IPS-11a (cell line): ENCODE data around the gene SLC9A9.

Experiments used
- H3K4me3 ChIP-seq: one replicate; pipeline ENCODE4 v1.5.1; 2013; ENCODE audit warnings: low read depth, low read length, control low read depth

The SLC9A9 gene

GRCh38 chr3:143343944-143344343 lies 504.3 kb downstream of the SLC9A9 start:
- H3K4me3 ChIP-seq: no peak overlapping the region

GRCh38 chr3:143343031-143343430 lies 505.2 kb downstream of the SLC9A9 start:
- no peak overlapping the region for H3K4me3 ChIP-seq

GRCh38 chr3:143339451-143339850 lies 508.8 kb downstream of the SLC9A9 start:
- H3K4me3 ChIP-seq: no peak overlapping the region

GRCh38 chr3:143337387-143337786 lies 510.9 kb downstream of the SLC9A9 start:
- H3K4me3 ChIP-seq: no peak overlapping the region

- H3K4me3 ChIP-seq: no peak overlapping the region
Measured at GRCh38 chr3:143334231-143334630, 514.0 kb downstream of the SLC9A9 start.

GRCh38 chr3:143333367-143333766 lies 514.9 kb downstream of the SLC9A9 start:
- H3K4me3 ChIP-seq: no peak overlapping the region

- no peak overlapping the region for H3K4me3 ChIP-seq
Measured at GRCh38 chr3:143332026-143332425, 516.2 kb downstream of the SLC9A9 start.

- H3K4me3 ChIP-seq: no peak overlapping the region
Measured at GRCh38 chr3:143331350-143331749, 516.9 kb downstream of the SLC9A9 start.

- H3K4me3 ChIP-seq: no peak overlapping the region
Measured at GRCh38 chr3:143330296-143330868, 517.9 kb downstream of the SLC9A9 start.

GRCh38 chr3:143329567-143330211 lies 518.6 kb downstream of the SLC9A9 start:
- H3K4me3 ChIP-seq: no peak overlapping the region

GRCh38 chr3:143328451-143328850 lies 519.8 kb downstream of the SLC9A9 start:
- no peak overlapping the region for H3K4me3 ChIP-seq

- no peak overlapping the region for H3K4me3 ChIP-seq
Measured at GRCh38 chr3:143326983-143327778, 521.1 kb downstream of the SLC9A9 start.

- no peak overlapping the region for H3K4me3 ChIP-seq
Measured at GRCh38 chr3:143321058-143321769, 527.1 kb downstream of the SLC9A9 start.

- H3K4me3 ChIP-seq: no peak overlapping the region
Measured at GRCh38 chr3:143315766-143316165, 532.5 kb downstream of the SLC9A9 start.

GRCh38 chr3:143314251-143315093 lies 533.8 kb downstream of the SLC9A9 start:
- no peak overlapping the region for H3K4me3 ChIP-seq

GRCh38 chr3:143313893-143314188 lies 534.4 kb downstream of the SLC9A9 start:
- no peak overlapping the region for H3K4me3 ChIP-seq

GRCh38 chr3:143313025-143313892 lies 535.0 kb downstream of the SLC9A9 start:
- no peak overlapping the region for H3K4me3 ChIP-seq

GRCh38 chr3:143311096-143311495 lies 537.2 kb downstream of the SLC9A9 start:
- no peak overlapping the region for H3K4me3 ChIP-seq

- H3K4me3 ChIP-seq: no peak overlapping the region
Measured at GRCh38 chr3:143309705-143310104, 538.6 kb downstream of the SLC9A9 start.
